Naive thymus-derived CD8-positive, alpha-beta T cell (primary cell): Measurements from ENCODE around the gene CHRDL1. TPM values are rescaled to one million over a fixed set of nuclear protein-coding genes. Genes with fewer than 3 reads are reported as not detected.
"Not testable (repeated sequence)": the region's sequence is repeated elsewhere in the genome, so short reads cannot be mapped to it uniquely, and the experiment has no call there.

Experiments
- ATAC-seq, 2 donors: fragments of 150-1000 bp; cut with Tn5 transposase in 1 of 2; sonication (Bioruptor Pico), chemical (Tn5 transposase) in 1 of 2; 1 replicate in 1 of 2; 2 replicates in 1 of 2; pipeline ENCODE4 v1.10.0; 2021; ENCODE audit warnings: mild to moderate bottlenecking in 2 of 2, moderate library complexity in 2 of 2
- POLR2A ChIA-PET: fragments of 350-600 bp; sonication (Branson Sonifier 250); formaldehyde crosslinking; loops from one replicate; lab custom pipeline; 2021; ENCODE audit warnings: antibody characterized with exemption; lab: Charles Lee
- DNase-seq, 10 donors: peaks; one replicate each; pipeline versions ENCODE4 v3.0.0 to v3.0.0-alpha.2; 2020 to 2022
- H3K27ac Mint-ChIP-seq, 10 donors: one replicate each; pipeline ENCODE4 v1.8.0; 2020 to 2022; ENCODE audit warnings: mild to moderate bottlenecking in 10 of 10, mixed read lengths in 10 of 10, moderate library complexity in 4 of 10, inconsistent platforms in 1 of 10
- H3K27me3 Mint-ChIP-seq, 5 donors: one replicate each; pipeline ENCODE4 v1.8.0; 2021 to 2022; ENCODE audit warnings: mixed read lengths in 5 of 5
- H3K36me3 Mint-ChIP-seq, 3 donors: one replicate each; pipeline ENCODE4 v1.8.0; 2020 to 2022; ENCODE audit warnings: mixed read lengths in 3 of 3, mild to moderate bottlenecking in 2 of 3, inconsistent platforms in 1 of 3
- H3K4me1 Mint-ChIP-seq, 4 donors: one replicate each; pipeline ENCODE4 v1.8.0; 2021 to 2022; ENCODE audit warnings: mixed read lengths in 4 of 4
- H3K4me3 Mint-ChIP-seq, 10 donors: one replicate each; pipeline ENCODE4 v1.8.0; 2020 to 2022; ENCODE audit warnings: mild to moderate bottlenecking in 10 of 10, mixed read lengths in 10 of 10, moderate library complexity in 6 of 10, inconsistent platforms in 1 of 10
- H3K9me3 Mint-ChIP-seq, 9 donors: one replicate each; pipeline ENCODE4 v1.8.0; 2020 to 2022; ENCODE audit warnings: mixed read lengths in 9 of 9, mild to moderate bottlenecking in 3 of 9, inconsistent platforms in 1 of 9, moderate library complexity in 1 of 9
- polyA plus RNA-seq, 3 donors: library from polyadenylated mRNA; unstranded; fragments of 300-500 nt; fragmentation: Illumina TruSeq; gene quantifications; one replicate each; pipeline ENCODE4 v1.2.3, GENCODE V29; 2021
- total RNA-seq, 8 experiments: library from RNA in 2 of 8; stranded (reverse) in 2 of 8; gene quantifications; one replicate each; pipeline ENCODE4 v1.2.3 and lab custom pipeline; 2021 to 2026

CHRDL1 gene
- total and polyA plus RNA-seq, 5 experiments from 2014 or later = not detected

DNA sequence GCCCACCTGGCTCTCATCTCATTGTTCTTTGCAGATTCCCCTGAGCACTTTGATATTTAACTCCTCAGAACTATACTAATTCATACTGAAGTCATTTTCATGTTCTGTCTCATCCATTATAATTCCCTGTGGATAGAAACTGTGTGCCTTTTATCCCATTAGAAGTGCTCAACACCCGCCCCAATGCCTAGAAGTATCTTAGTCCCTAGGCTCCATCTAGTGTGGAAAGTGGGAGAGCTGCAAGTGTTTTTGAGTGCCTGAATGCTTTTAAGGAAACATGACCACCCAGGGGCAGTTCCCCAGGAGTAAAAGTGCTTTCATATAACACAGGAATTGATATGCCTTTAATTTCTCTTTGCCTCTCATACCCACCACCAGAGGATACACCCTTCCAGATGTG is 117.0 kb downstream of the CHRDL1 start:
- Mint-ChIP-seq H3K4me1 (peaks cover 0 to 6% (median 3%) of the 10 kb centered on the region in 4 donors), H3K36me3 (no peaks in the 10 kb centered on the region), H3K4me3 (peak overlapping the region in 1 of 10 donors; percentile 0), H3K27me3 (peaks cover 0 to 8% (median 0%) of the 10 kb centered on the region in 5 donors), H3K9me3 (no peaks in the 10 kb centered on the region), H3K27ac (peak overlapping the region in 2 of 10 donors; percentile 22 to 51)
- DNase-seq = no peak
- POLR2A ChIA-PET = no interaction called here
- no peak for ATAC-seq

DNA sequence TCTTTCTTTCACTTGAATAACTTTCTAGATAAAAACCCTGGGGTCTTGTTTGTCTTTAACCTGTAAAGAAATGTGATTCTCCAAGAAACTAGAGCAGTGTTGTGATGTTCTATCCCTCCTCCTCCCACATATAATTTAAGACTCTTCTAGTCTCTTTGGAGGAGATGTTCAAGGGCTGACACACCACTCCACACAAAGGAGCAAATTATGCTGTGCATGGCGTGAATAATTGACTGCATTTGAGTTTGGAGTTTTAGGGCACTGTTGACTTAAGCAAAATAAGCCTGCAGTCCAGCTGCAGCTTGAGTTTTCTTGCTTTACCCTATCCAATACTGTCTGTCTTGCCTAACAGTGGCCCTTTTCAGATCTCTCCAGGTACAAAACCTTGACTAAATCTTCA is 119.7 kb downstream of the CHRDL1 start:
- H3K36me3 Mint-ChIP-seq = no peaks in the 10 kb centered on the region
- POLR2A ChIA-PET = no interaction called here
- no peak overlapping the region for H3K4me3 Mint-ChIP-seq
- ATAC-seq (no peak), DNase-seq (no peak)
- H3K4me1 Mint-ChIP-seq = peaks cover 0 to 6% (median 3%) of the 10 kb centered on the region in 4 donors
- no peak overlapping the region for H3K27ac Mint-ChIP-seq
- H3K27me3 Mint-ChIP-seq = peaks cover 0 to 8% (median 0%) of the 10 kb centered on the region in 5 donors
- H3K9me3 Mint-ChIP-seq = peaks cover 0 to 2% (median 0%) of the 10 kb centered on the region in 9 donors

DNA sequence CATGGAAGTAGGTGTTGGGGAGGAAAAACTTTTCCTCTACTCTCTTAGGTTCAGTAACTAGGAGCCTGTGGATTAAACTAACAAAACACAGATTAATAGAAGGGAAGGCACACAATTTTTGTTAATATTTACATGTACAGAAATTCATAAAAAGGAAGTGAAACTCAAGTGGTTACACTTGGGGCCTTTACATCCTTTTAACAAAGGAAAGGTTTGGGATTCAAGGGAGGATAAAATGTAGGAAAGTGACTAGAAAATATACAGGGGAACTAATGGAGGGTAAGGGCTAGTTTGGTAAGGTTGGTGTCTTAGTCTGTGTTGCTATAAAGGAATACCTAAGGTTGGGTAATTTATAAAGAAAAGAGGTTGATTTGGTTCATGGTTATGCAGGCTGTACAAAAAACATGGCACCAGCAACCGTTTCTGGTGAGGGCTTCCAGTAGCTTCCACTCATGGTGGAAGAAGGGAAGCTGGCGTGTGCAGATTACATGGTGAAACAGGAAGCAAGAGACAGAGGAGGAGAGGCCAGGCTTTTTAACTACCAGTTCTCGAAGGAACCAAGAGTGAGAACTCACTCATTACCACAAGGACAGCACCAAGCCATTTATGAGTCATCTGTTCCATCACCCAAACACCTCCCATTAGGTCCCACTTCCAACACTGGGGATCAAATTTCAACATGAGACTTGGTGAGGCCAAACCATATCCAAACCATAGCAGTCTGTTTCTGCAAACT is 124.4 kb downstream of the CHRDL1 start:
- POLR2A ChIA-PET = no interaction called here
- peaks cover 0 to 2% (median 0%) of the 10 kb centered on the region in 9 donors for H3K9me3 Mint-ChIP-seq
- H3K36me3 Mint-ChIP-seq = no peaks in the 10 kb centered on the region
- H3K4me3 Mint-ChIP-seq = no peak overlapping the region
- peaks cover 0 to 6% (median 0%) of the 10 kb centered on the region in 5 donors for H3K27me3 Mint-ChIP-seq
- no peak for DNase-seq
- no peak for ATAC-seq
- peaks cover 0 to 1% (median 0%) of the 10 kb centered on the region in 4 donors for H3K4me1 Mint-ChIP-seq
- no peak overlapping the region for H3K27ac Mint-ChIP-seq

DNA sequence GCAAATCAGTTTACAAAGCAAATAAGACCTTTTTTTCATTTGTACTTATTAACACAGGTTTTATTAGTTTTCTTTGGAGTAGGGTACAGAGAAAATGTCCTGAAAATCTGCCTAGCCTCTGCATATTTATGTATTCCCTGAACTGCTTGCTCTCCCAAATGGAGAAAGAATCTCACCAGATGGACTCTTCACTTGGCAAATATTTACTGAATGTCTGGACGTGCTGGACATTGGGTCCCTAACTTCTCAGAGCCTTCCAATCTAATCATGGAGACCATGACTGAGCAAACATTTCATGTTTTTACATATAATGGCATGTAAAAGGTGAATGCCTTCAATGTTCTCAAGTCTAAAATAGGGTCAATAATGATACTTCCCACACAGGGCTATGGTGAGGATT is 126.0 kb downstream of the CHRDL1 start:
- ATAC-seq (no peak), DNase-seq (no peak)
- peaks cover 0 to 6% (median 0%) of the 10 kb centered on the region in 5 donors for H3K27me3 Mint-ChIP-seq
- H3K36me3 Mint-ChIP-seq = no peaks in the 10 kb centered on the region
- POLR2A ChIA-PET = no interaction called here
- H3K9me3 Mint-ChIP-seq = peaks cover 0 to 2% (median 0%) of the 10 kb centered on the region in 9 donors
- H3K4me3 Mint-ChIP-seq = no peak overlapping the region
- peaks cover 0 to 1% (median 0%) of the 10 kb centered on the region in 4 donors for H3K4me1 Mint-ChIP-seq
- H3K27ac Mint-ChIP-seq = no peak overlapping the region

DNA sequence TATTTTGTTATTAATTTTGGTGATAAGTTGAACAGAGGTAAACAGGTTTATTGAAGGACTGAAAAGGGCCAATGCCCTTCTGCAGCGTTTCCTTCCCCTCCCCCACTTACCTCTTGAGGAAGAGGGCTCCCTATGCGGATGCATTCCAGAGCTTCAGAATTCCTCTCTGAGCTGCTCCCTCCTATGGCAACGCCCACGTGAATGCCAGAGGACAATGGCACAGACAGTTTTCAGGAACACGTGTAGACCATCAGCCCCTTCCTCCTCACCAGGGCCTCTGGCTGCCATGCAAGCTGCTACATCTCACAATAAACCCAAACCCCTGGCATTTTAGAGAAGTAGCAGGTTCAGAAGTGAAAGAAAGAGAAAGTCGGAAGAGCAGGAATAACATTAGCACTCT is 127.9 kb downstream of the CHRDL1 start:
- DNase-seq (no peak), ATAC-seq (no peak)
- H3K4me3 Mint-ChIP-seq = no peak overlapping the region
- no peak overlapping the region for H3K27ac Mint-ChIP-seq
- no peaks in the 10 kb centered on the region for H3K36me3 Mint-ChIP-seq
- peaks cover 0 to 6% (median 0%) of the 10 kb centered on the region in 5 donors for H3K27me3 Mint-ChIP-seq
- POLR2A ChIA-PET = no interaction called here
- no peaks in the 10 kb centered on the region for H3K9me3 Mint-ChIP-seq
- peaks cover 0 to 1% (median 0%) of the 10 kb centered on the region in 4 donors for H3K4me1 Mint-ChIP-seq

DNA sequence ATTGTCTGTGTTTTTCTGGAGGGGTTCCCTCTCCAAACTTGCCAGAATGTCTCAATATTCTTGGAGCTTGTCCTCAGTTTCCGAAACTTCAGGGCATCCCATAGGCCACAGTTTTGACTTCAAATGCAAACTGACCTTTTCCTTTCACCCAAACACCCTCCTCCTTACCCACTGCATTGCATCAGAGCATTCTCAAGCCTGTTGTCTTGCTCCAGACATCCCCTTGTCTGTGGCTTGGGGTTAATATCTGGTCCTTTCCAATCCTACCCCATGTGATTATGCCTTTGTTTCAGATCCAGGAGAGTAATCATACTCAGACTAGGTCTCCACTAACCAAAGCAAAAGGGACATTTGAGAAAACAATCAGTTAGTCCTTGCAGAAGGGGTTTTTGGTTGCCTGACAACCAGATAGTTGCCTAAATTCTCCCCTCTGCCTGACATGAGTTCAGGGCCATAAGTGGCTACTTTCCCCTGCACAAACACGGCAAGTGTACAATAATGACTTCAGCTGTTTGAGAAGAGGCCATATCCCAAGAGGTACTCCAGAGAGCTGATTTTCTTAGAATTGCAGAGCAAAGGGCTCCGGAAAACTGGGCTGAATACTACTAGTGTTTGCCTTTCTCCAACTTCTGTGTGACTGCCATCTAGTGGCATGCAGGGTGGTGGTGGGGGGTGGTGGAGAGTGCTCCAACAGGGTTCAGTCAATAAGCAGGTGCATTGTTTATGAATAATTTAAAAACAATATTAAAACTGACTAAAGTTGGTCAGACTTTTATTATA is 130.2 kb downstream of the CHRDL1 start:
- no peak overlapping the region for H3K27ac Mint-ChIP-seq
- DNase-seq (no peak), ATAC-seq (no peak)
- no peaks in the 10 kb centered on the region for H3K4me1 Mint-ChIP-seq
- no peaks in the 10 kb centered on the region for H3K9me3 Mint-ChIP-seq
- H3K36me3 Mint-ChIP-seq = no peaks in the 10 kb centered on the region
- POLR2A ChIA-PET = no interaction called here
- H3K4me3 Mint-ChIP-seq = no peak overlapping the region
- peaks cover 0 to 6% (median 0%) of the 10 kb centered on the region in 5 donors for H3K27me3 Mint-ChIP-seq

DNA sequence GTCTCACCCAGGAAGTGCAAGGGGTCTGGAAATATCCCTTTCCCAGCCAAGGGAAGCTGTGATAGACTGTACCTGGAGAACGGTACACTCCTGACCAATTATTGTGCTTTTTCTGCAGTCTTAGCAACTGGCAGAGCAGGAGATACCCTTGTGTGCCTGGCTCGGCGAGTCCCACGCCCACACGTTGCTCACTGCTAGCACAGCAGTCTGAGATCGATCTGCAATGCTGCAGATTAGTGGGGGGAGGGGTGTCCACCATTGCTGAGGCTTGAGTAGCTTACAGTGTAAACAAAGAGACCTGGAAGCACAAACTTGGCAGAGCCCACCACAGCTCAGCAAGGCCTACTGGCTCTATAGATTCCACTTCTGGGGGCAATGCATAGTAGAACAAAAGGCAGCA is 138.5 kb downstream of the CHRDL1 start:
- POLR2A ChIA-PET = no interaction called here
- no peaks in the 10 kb centered on the region for H3K27me3 Mint-ChIP-seq
- no peaks in the 10 kb centered on the region for H3K4me1 Mint-ChIP-seq
- H3K9me3 Mint-ChIP-seq = peaks cover 0 to 12% (median under 1%) of the 10 kb centered on the region in 9 donors
- no peak overlapping the region for H3K4me3 Mint-ChIP-seq
- DNase-seq = no peak
- no peaks in the 10 kb centered on the region for H3K36me3 Mint-ChIP-seq
- no peak overlapping the region for H3K27ac Mint-ChIP-seq
- no peak for ATAC-seq

DNA sequence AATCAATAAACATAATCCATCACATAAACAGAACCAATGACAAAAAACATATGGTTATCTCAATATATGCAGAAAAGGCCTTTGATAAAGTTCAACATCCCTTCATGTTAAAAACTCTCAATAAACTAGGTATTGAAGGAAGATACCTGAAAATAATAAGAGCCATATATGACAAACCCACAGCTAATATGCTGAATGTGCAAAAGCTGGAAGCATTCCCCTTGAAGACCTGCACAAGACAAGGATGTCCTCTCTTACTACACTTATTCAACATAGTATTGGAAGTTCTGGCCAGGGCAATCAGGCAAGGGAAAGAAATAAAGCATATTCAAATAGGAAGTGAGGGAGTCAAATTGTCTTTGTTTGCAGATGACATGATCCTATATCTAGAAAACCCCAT is 141.3 kb downstream of the CHRDL1 start:
- H3K36me3 Mint-ChIP-seq, DNase-seq, H3K27ac Mint-ChIP-seq, H3K4me3 Mint-ChIP-seq, H3K4me1 Mint-ChIP-seq, POLR2A ChIA-PET, H3K27me3 Mint-ChIP-seq, ATAC-seq: not testable (repeated sequence)
- peaks cover 0 to 18% (median 2%) of the 10 kb centered on the region in 9 donors for H3K9me3 Mint-ChIP-seq

DNA sequence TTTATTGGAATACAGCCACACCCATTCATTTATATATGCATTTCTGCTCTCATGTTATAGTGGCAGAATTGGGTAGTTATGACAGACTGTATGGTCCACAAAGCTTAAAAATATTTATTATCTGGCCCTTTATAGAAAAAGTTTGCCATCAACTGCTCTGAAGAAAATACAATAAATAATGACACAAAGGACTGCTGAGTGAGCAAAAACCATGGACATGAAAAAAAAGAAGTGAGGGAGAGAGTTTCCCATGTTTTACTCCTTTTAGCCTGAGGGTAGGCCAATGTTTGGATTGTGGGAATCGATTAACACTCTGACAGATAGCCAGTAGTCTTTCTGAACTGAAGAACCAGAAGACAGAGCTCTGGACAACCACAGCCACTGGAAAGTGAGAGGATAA is 149.2 kb downstream of the CHRDL1 start:
- Mint-ChIP-seq H3K9me3 (peaks cover 0 to 6% (median 0%) of the 10 kb centered on the region in 9 donors), H3K27me3 (no peaks in the 10 kb centered on the region), H3K4me1 (no peaks in the 10 kb centered on the region), H3K36me3 (no peaks in the 10 kb centered on the region), H3K27ac (no peak overlapping the region), H3K4me3 (no peak overlapping the region)
- ATAC-seq (no peak), DNase-seq (no peak)
- POLR2A ChIA-PET = no interaction called here
